Neural cell (in vitro differentiated cells): ENCODE results near the gene RAD23B. TPM values are rescaled to one million over a fixed set of nuclear protein-coding genes. Genes with fewer than 3 reads are reported as not detected.

Experiments used
- H2AFZ ChIP-seq: fragments of 200-600, 300-800 bp; sonication (generic), shearing (Covaris generic); 2 replicates; pipeline ENCODE4 v1.6.0; 2014; ENCODE audit warnings: low read depth, mild to moderate bottlenecking, antibody characterized with exemption, low read length, moderate library complexity
- H3F3A ChIP-seq: fragments of 200-600 bp; shearing (Covaris generic); 2 replicates; pipeline ENCODE4 v1.6.1; 2016; ENCODE audit warnings: mild to moderate bottlenecking, moderate library complexity, mixed read lengths, antibody characterized with exemption, low read length; ENCODE audit not compliant: insufficient read depth, poor library complexity, severe bottlenecking
- H3K27ac ChIP-seq: fragments of 200-600, 300-800 bp; sonication (generic), shearing (Covaris generic); 2 replicates; pipeline ENCODE4 v1.5.1; 2014; ENCODE audit warnings: mild to moderate bottlenecking, low read length, moderate library complexity
- H3K27me3 ChIP-seq: fragments of 300-800, 200-600 bp; sonication (generic), shearing (Covaris generic); 2 replicates; pipeline ENCODE4 v1.6.0; 2014; ENCODE audit warnings: mild to moderate bottlenecking, low read depth, low read length, moderate library complexity; ENCODE audit not compliant: insufficient read depth
- H3K36me3 ChIP-seq: fragments of 300-800, 200-600 bp; sonication (generic), shearing (Covaris generic); 2 replicates; pipeline ENCODE4 v1.5.1; 2014; ENCODE audit warnings: mild to moderate bottlenecking, antibody characterized with exemption, low read length, moderate library complexity; ENCODE audit not compliant: insufficient read depth
- H3K4me2 ChIP-seq: fragments of 300-800, 200-600 bp; sonication (generic), shearing (Covaris generic); 2 replicates; pipeline ENCODE4 v1.6.0; 2014; ENCODE audit warnings: mild to moderate bottlenecking, low read length
- H3K4me3 ChIP-seq: fragments of 300-800, 200-600 bp; sonication (generic), shearing (Covaris generic); 2 replicates; pipeline ENCODE4 v1.5.1; 2014; ENCODE audit warnings: mild to moderate bottlenecking, low read length, moderate library complexity
- H3K79me2 ChIP-seq: fragments of 200-600 bp; shearing (Covaris generic); replicated peaks from 2 replicates; pipeline ENCODE4 v1.6.0; 2014; ENCODE audit warnings: mild to moderate bottlenecking, low read length, moderate library complexity; ENCODE audit not compliant: insufficient read depth
- H3K9ac ChIP-seq: fragments of 300-800, 200-600 bp; sonication (generic), shearing (Covaris generic); 2 replicates; pipeline ENCODE4 v1.6.1; 2016; ENCODE audit warnings: mild to moderate bottlenecking, low read length, mixed read lengths
- H3K9me2 ChIP-seq: fragments of 200-600 bp; shearing (Covaris generic); 2 replicates; pipeline ENCODE4 v1.6.1; 2016; ENCODE audit warnings: mild to moderate bottlenecking, low read length, mixed read lengths; ENCODE audit not compliant: insufficient read depth
- H3K9me3 ChIP-seq: fragments of 200-600, 300-800 bp; sonication (generic), shearing (Covaris generic); 2 replicates; pipeline ENCODE4 v1.6.1; 2016; ENCODE audit warnings: mild to moderate bottlenecking, mixed run types, low read length, moderate library complexity, mixed read lengths
- H4K20me1 ChIP-seq: fragments of 200-600 bp; shearing (Covaris generic); 2 replicates; pipeline ENCODE4 v1.6.1; 2016; ENCODE audit warnings: mild to moderate bottlenecking, mixed run types; ENCODE audit not compliant: insufficient read depth
- EP300 ChIP-seq: fragments of 450-650 bp; conservative IDR thresholded peaks from 2 replicates; pipeline ENCODE4 v1.6.1; 2014; ENCODE audit warnings: antibody characterized with exemption, mild to moderate bottlenecking, moderate library complexity; ENCODE audit not compliant: poor library complexity, severe bottlenecking
- EZH2 ChIP-seq: fragments of 200-600, 300-800 bp; shearing (Covaris generic), sonication (generic); IDR thresholded peaks from 2 replicates; pipeline ENCODE4 v1.6.1; 2014; ENCODE audit warnings: antibody characterized with exemption, low read length, borderline replicate concordance, mild to moderate bottlenecking; ENCODE audit not compliant: insufficient read depth, poor library complexity, severe bottlenecking
- MXI1 ChIP-seq: fragments of 450-650 bp; conservative IDR thresholded peaks from 2 replicates; pipeline ENCODE4 v1.6.1; 2014; ENCODE audit warnings: antibody characterized with exemption, mild to moderate bottlenecking; ENCODE audit not compliant: poor library complexity, severe bottlenecking
- POLR2AphosphoS5 ChIP-seq: IDR thresholded peaks from 2 replicates; pipeline ENCODE4 v1.6.1; 2012
- RAD21 ChIP-seq: fragments of 450-650 bp; conservative IDR thresholded peaks from 2 replicates; pipeline ENCODE4 v1.6.1; 2014; ENCODE audit warnings: antibody characterized with exemption, mild to moderate bottlenecking, moderate library complexity
- SMC3 ChIP-seq: fragments of 450-650 bp; conservative IDR thresholded peaks from 2 replicates; pipeline ENCODE4 v1.6.1; 2014; ENCODE audit warnings: antibody characterized with exemption, mild to moderate bottlenecking, moderate library complexity; ENCODE audit not compliant: poor library complexity
- TAF1 ChIP-seq: IDR thresholded peaks from 2 replicates; pipeline ENCODE4 v1.6.1; 2012; ENCODE audit warnings: low read depth
- polyA plus RNA-seq: library from polyadenylated mRNA; depleted of rRNA; stranded (reverse); fragments of >200 nt; gene quantifications from 2 replicates; pipeline ENCODE4 v1.2.3, GENCODE V29; 2014
- TF ChIP-seq, protein P1 (sequence below): fragments of 450-650 bp; IDR thresholded peaks from 2 replicates; pipeline ENCODE4 v1.5.1; 2014; ENCODE audit warnings: antibody characterized with exemption, mild to moderate bottlenecking, moderate library complexity; ENCODE audit not compliant: poor library complexity, severe bottlenecking
- TF ChIP-seq, protein P2 (sequence below): IDR thresholded peaks from 2 replicates; pipeline ENCODE4 v1.6.1; 2012; ENCODE audit warnings: borderline replicate concordance

Gene RAD23B
- polyA plus RNA-seq, 1 donor from 2014 or later = 97.3 TPM

DNA sequence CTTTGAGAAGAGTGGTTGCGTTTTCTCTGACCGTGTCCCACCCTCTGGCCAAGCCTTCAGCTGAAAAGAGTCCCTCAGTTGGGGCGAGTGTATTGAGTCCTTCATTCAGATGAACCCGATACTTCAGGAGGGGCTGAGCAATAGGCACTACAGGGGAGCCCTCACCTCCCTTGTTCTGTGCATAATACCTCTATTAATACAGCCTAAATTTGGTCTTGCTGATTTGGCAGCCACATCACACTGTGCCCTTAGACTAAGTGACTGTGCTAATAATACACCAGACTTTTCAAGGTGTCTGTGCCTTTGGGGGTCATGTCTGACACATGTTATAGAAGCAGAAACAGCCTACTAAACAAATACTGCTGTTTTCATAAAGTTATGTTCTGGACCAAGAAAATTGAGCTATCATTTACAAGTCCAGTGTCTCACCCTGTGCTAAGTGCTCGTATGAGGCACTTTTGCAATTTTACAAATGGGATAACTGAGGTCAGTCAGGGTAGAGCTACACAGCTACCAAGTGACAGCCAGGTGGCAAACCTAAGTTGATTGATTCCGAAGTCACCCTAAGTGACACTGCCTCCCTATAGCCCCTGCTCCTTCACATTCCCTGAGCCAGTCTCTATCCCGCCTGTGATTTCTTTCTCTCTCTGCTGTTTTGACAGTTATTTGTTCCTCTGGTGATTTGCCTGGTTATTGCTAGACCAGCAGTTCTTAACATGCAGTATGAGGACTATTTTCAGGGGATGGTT is 56.0 kb downstream of the RAD23B start:
- TF ChIP-seq, protein P1, sequence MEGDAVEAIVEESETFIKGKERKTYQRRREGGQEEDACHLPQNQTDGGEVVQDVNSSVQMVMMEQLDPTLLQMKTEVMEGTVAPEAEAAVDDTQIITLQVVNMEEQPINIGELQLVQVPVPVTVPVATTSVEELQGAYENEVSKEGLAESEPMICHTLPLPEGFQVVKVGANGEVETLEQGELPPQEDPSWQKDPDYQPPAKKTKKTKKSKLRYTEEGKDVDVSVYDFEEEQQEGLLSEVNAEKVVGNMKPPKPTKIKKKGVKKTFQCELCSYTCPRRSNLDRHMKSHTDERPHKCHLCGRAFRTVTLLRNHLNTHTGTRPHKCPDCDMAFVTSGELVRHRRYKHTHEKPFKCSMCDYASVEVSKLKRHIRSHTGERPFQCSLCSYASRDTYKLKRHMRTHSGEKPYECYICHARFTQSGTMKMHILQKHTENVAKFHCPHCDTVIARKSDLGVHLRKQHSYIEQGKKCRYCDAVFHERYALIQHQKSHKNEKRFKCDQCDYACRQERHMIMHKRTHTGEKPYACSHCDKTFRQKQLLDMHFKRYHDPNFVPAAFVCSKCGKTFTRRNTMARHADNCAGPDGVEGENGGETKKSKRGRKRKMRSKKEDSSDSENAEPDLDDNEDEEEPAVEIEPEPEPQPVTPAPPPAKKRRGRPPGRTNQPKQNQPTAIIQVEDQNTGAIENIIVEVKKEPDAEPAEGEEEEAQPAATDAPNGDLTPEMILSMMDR = no peak
- no peak for TF ChIP-seq TAF1
- no peak for TF ChIP-seq EZH2
- TF ChIP-seq, protein P2, sequence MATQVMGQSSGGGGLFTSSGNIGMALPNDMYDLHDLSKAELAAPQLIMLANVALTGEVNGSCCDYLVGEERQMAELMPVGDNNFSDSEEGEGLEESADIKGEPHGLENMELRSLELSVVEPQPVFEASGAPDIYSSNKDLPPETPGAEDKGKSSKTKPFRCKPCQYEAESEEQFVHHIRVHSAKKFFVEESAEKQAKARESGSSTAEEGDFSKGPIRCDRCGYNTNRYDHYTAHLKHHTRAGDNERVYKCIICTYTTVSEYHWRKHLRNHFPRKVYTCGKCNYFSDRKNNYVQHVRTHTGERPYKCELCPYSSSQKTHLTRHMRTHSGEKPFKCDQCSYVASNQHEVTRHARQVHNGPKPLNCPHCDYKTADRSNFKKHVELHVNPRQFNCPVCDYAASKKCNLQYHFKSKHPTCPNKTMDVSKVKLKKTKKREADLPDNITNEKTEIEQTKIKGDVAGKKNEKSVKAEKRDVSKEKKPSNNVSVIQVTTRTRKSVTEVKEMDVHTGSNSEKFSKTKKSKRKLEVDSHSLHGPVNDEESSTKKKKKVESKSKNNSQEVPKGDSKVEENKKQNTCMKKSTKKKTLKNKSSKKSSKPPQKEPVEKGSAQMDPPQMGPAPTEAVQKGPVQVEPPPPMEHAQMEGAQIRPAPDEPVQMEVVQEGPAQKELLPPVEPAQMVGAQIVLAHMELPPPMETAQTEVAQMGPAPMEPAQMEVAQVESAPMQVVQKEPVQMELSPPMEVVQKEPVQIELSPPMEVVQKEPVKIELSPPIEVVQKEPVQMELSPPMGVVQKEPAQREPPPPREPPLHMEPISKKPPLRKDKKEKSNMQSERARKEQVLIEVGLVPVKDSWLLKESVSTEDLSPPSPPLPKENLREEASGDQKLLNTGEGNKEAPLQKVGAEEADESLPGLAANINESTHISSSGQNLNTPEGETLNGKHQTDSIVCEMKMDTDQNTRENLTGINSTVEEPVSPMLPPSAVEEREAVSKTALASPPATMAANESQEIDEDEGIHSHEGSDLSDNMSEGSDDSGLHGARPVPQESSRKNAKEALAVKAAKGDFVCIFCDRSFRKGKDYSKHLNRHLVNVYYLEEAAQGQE = no peak
- no peak for TF ChIP-seq SMC3
- TF ChIP-seq EP300 = no peak
- TF ChIP-seq RAD21 = no peak
- TF ChIP-seq POLR2AphosphoS5 = no peak
- TF ChIP-seq MXI1 = no peak
- H3K9me3 ChIP-seq = no peaks in the 10 kb centered on the region
- H3K27ac ChIP-seq = no peak overlapping the region
- no peak overlapping the region for H3K9ac ChIP-seq
- H3F3A ChIP-seq = no peaks in the 10 kb centered on the region
- H3K4me3 ChIP-seq = no peak overlapping the region
- H4K20me1 ChIP-seq = no peaks in the 10 kb centered on the region
- H2AFZ ChIP-seq = no peak overlapping the region
- H3K9me2 ChIP-seq = no peaks in the 10 kb centered on the region
- H3K27me3 ChIP-seq = no peaks in the 10 kb centered on the region
- H3K4me2 ChIP-seq = no peak overlapping the region
- no peaks in the 10 kb centered on the region for H3K36me3 ChIP-seq
- no peaks in the 10 kb centered on the region for H3K79me2 ChIP-seq

DNA sequence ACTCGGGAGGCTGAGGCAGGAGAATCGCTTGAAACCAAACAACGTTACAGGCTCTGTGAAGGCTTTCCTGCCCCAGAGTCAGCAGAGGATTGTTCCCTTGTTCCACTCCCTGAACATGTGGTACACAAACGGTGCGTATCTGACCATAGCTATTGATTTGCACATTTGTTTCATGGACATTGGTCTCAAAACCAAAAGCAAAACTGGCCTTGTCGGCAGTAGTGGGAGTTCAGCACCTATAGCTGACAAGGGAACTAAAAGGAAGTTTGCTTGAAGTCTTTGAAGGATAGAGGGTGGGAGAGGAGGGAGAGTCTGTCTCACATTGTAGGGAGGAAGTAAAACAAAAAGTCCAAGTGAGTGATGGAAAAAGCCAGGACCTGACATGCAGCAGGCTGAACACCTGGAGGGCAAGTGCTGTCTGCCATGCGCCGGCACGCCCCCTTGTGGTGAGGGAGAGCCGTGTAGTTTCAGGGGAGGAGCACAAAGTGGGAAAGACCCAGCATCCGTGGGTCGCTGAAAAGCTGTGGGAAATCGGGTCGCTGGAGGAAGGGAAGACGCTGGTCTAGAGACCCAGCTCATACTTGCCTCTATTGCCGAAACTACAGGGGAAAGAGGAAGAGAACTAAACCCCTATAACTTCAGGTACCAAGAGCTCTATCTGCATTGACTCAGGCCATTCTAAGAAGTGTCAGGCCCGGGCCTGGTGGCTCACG is 58.0 kb downstream of the RAD23B start:
- Histone ChIP-seq H4K20me1 (no peaks in the 10 kb centered on the region), H3F3A (no peaks in the 10 kb centered on the region), H3K4me3 (no peak overlapping the region), H3K4me2 (no peak overlapping the region), H3K9me2 (no peaks in the 10 kb centered on the region), H3K36me3 (no peaks in the 10 kb centered on the region), H2AFZ (no peak overlapping the region), H3K9ac (no peak overlapping the region), H3K27me3 (no peaks in the 10 kb centered on the region), H3K27ac (no peak overlapping the region), H3K9me3 (no peaks in the 10 kb centered on the region), H3K79me2 (no peaks in the 10 kb centered on the region)
- no peak for TF ChIP-seq EP300
- TF ChIP-seq RAD21 = no peak
- TF ChIP-seq, protein P1 = peak; percentile 41
